Stomach (tissue), 4 donors: ENCODE results near the gene SLC52A1.

Source experiments
- CTCF ChIP-seq, 7 experiments: fragments of 450-650 bp in 4 of 7; fragments of 200-600 bp in 3 of 7; sonication (generic) in 3 of 7; IDR thresholded peaks; one replicate each; pipeline ENCODE4 v1.5.1; 2016 to 2019; ENCODE audit warnings: antibody characterized with exemption in 7 of 7, control low read depth in 2 of 7, mild to moderate bottlenecking in 1 of 7
- EP300 ChIP-seq: sonication (generic); formaldehyde crosslinking; IDR thresholded peaks from one replicate; pipeline ENCODE4 v1.6.1; 2017; ENCODE audit warnings: antibody characterized with exemption
- POLR2A ChIP-seq, 4 donors: fragments of 450-650 bp; IDR thresholded peaks; one replicate each; pipeline ENCODE4 v1.6.1; 2016; ENCODE audit warnings: antibody characterized with exemption in 4 of 4, control low read depth in 2 of 4, mild to moderate bottlenecking in 1 of 4, moderate library complexity in 1 of 4
- POLR2AphosphoS5 ChIP-seq, 3 donors: sonication (generic); formaldehyde crosslinking; IDR thresholded peaks; one replicate each; pipeline ENCODE4 v1.6.1; 2016; ENCODE audit warnings: antibody characterized with exemption in 3 of 3

- no peak for TF ChIP-seq CTCF (IDR thresholded peaks at IDR 0.05)
- TF ChIP-seq POLR2AphosphoS5 (IDR thresholded peaks at IDR 0.05) = no peak
- no peak for TF ChIP-seq POLR2A (IDR thresholded peaks at IDR 0.05)
- no peak for TF ChIP-seq EP300
These were observed 15.7 kb downstream of the SLC52A1 start for GRCh38 chr17:5019475-5019956.
